ENCODE measurements around the gene MARCHF11.

- TF ChIP-seq CTCF (IDR thresholded peaks at IDR 0.05) (no peak), EZH2 (IDR thresholded peaks at IDR 0.05) (no peak), EZH2phosphoT487 (IDR thresholded peaks at IDR 0.05) (no peak)
Observed at GRCh38 chr5:16043349-16043965, 136.1 kb downstream of the MARCHF11 start.

All from neural progenitor cell (in vitro differentiated cells).